PC-9 (cell line): ENCODE measurements around the gene HSDL1.

Experiments used
- CTCF ChIP-seq: fragments of 200-600 bp; sonication (generic); conservative IDR thresholded peaks from 2 replicates; pipeline ENCODE4 v1.6.1; 2017; ENCODE audit warnings: mixed run types, antibody characterized with exemption, mild to moderate bottlenecking, moderate library complexity
- EZH2 ChIP-seq: fragments of 200-600 bp; sonication (generic); IDR thresholded peaks from 2 replicates; pipeline ENCODE4 v1.8.0; 2017; ENCODE audit warnings: antibody characterized with exemption, low read depth

- no peak for TF ChIP-seq CTCF
- TF ChIP-seq EZH2 = no peak
These were observed 10.2 kb upstream of the HSDL1 start for GRCh38 chr16:84155226-84155625.
